Activated naive CD8-positive, alpha-beta T cell treated with anti-CD3 and anti-CD28 coated beads for 36 hours (primary cell): ENCODE results near the gene MITF. TPM values are rescaled to one million over a fixed set of nuclear protein-coding genes. Genes with fewer than 3 reads are reported as not detected.
"Not testable (repeated sequence)": the region's sequence is repeated elsewhere in the genome, so short reads cannot be mapped to it uniquely, and the experiment has no call there.

Source experiments
- DNase-seq: peaks from one replicate; pipeline ENCODE4 v3.0.0; 2021
- H3K27ac Mint-ChIP-seq: one replicate; pipeline ENCODE4 v1.8.0; 2022; ENCODE audit warnings: mild to moderate bottlenecking, moderate library complexity, mixed read lengths
- H3K27me3 Mint-ChIP-seq: one replicate; pipeline ENCODE4 v1.8.0; 2022; ENCODE audit warnings: mild to moderate bottlenecking, mixed read lengths
- H3K36me3 Mint-ChIP-seq: one replicate; pipeline ENCODE4 v1.8.0; 2021; ENCODE audit warnings: mild to moderate bottlenecking, mixed read lengths
- H3K4me1 Mint-ChIP-seq: one replicate; pipeline ENCODE4 v1.8.0; 2021; ENCODE audit warnings: mixed read lengths
- H3K4me3 Mint-ChIP-seq: one replicate; pipeline ENCODE4 v1.8.0; 2022; ENCODE audit warnings: mild to moderate bottlenecking, moderate library complexity, mixed read lengths
- H3K9me3 Mint-ChIP-seq: one replicate; pipeline ENCODE4 v1.8.0; 2022; ENCODE audit warnings: mixed read lengths
- total RNA-seq, 2 experiments: library from RNA; stranded (reverse); gene quantifications; one replicate each; pipeline ENCODE4 v1.2.3, GENCODE V29; 2021

MITF gene
- total RNA-seq, 2 experiments from 2014 or later = 0.06 to 0.25 TPM

- H3K4me1 Mint-ChIP-seq = no peaks in the 10 kb centered on the region
- H3K36me3 Mint-ChIP-seq = no peaks in the 10 kb centered on the region
- peaks cover 9% of the 10 kb centered on the region for H3K27me3 Mint-ChIP-seq
- H3K27ac Mint-ChIP-seq = no peak overlapping the region
- H3K9me3 Mint-ChIP-seq = no peaks in the 10 kb centered on the region
- DNase-seq = no peak
- H3K4me3 Mint-ChIP-seq = no peak overlapping the region
Observed at GRCh38 chr3:69781593-69781992, 42.3 kb downstream of the MITF start.

GRCh38 chr3:69784954-69785514 lies 45.8 kb downstream of the MITF start:
- no peak for DNase-seq
- peaks cover 4% of the 10 kb centered on the region for H3K9me3 Mint-ChIP-seq
- no peak overlapping the region for H3K4me3 Mint-ChIP-seq
- peaks cover 9% of the 10 kb centered on the region for H3K27me3 Mint-ChIP-seq
- H3K4me1 Mint-ChIP-seq = no peaks in the 10 kb centered on the region
- no peaks in the 10 kb centered on the region for H3K36me3 Mint-ChIP-seq
- H3K27ac Mint-ChIP-seq = no peak overlapping the region

DNA sequence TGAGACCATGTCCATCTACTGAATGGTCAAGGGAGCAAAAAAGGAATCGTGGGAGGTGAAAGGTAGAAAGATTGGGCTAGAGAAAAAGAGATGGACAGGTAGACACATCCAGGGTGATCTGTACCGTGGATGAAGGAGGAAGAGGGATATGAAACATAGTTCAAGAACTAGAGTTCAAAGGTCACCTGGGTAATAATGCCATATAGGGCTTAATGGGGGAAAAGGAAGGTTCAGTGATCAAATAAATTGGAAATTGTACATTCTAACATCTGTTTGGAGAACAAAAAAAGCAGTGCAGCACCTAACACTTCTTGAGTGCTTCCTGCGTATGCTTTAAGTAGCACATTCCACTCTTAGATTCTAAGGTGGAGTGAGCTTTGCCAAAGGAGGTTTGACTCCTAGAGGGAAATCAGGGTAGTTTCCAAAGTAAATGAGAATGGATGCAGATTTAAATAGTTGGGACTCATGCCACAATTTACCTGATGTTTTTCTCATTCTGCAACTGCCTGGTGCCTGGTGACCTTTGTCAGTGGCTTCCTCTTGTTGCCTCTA lies 46.6 kb downstream of the MITF start:
- Mint-ChIP-seq H3K4me1 (no peaks in the 10 kb centered on the region), H3K27me3 (peaks cover 9% of the 10 kb centered on the region), H3K4me3 (no peak overlapping the region), H3K9me3 (peaks cover 4% of the 10 kb centered on the region), H3K27ac (no peak overlapping the region), H3K36me3 (no peaks in the 10 kb centered on the region)
- no peak for DNase-seq

DNA sequence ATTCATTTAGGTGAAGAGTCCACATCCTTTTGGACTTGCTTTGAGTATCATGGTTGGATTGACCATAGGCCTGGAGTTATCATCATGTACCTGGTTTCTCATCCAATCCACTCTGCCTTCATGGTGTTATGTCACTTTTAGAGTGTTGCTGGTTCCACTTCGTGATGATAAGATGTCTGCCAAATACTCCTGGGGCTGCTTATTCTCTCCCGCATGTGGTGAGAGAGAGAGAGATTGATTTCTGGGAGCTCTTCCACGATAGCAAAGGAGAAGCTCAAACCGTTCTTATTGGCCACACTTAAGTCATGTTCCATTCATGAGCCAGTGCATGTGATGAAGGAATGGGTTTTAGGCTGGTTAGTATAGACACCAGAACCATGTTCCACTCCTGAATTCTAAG lies 47.6 kb downstream of the MITF start:
- Mint-ChIP-seq H3K9me3 (peaks cover 4% of the 10 kb centered on the region), H3K27me3 (peaks cover 9% of the 10 kb centered on the region), H3K4me1 (no peaks in the 10 kb centered on the region), H3K4me3 (no peak overlapping the region), H3K36me3 (no peaks in the 10 kb centered on the region), H3K27ac (no peak overlapping the region)
- DNase-seq = no peak

DNA sequence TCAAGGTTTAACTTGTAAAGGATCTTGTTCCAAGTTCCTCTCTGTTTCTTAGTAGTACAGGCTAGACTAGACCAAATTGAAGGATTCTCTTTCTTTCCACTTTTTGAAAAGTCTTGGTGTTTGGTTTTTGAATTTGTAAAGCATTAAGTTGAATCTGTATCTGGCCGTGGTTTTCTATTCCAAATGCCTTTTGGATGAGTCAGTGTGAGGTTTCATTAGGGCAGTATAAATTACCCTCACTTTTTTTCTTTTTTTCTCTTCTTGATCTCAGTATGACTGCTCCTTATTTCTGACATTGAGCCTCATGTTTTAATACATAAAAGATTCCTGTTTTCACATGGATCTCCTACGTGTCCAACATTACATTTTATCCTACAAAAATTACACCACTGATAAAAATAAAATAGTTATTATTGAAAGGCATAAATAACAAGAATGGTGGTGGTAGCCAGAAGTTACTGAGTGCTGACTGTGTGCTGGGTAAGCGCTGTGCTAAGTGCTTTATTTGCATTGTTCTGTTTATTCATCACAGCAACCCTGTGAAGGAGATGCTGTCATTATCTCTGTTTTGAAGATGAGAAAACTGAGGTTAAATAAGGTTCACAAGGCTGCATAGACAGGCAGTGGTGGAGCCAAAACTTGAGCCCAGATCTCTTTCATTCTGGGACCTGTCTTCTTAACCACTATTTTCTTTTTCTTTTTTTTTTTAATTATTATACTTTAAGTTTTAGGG lies 48.3 kb downstream of the MITF start:
- H3K27me3 Mint-ChIP-seq = peaks cover 9% of the 10 kb centered on the region
- no peaks in the 10 kb centered on the region for H3K4me1 Mint-ChIP-seq
- peaks cover 4% of the 10 kb centered on the region for H3K9me3 Mint-ChIP-seq

DNA sequence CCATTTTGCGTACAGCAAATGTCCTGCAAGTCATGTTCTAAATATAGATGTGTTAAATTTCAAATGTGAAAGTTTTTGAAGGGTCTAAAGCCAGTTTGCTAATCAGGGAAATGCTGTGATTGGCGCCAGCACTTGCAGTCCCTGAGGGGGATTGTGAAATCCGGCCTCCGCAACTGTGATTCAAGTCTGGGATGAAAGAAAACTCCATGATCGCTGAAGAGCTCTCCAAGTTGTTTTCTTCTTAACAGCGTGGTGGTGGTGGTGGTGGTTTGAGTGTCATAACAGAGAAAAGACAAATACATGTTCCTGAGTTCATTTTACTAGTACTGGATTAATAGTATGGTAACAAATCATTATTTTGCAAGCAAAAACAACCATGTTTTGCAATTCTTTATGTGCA lies 51.8 kb downstream of the MITF start:
- peaks cover 4% of the 10 kb centered on the region for H3K9me3 Mint-ChIP-seq
- no peaks in the 10 kb centered on the region for H3K4me1 Mint-ChIP-seq
- H3K36me3 Mint-ChIP-seq = no peaks in the 10 kb centered on the region
- no peak overlapping the region for H3K4me3 Mint-ChIP-seq
- H3K27me3 Mint-ChIP-seq = peaks cover 4% of the 10 kb centered on the region
- no peak for DNase-seq
- H3K27ac Mint-ChIP-seq = no peak overlapping the region

More for the DNA sequence above, 48.3 kb downstream of the MITF start:
- no peak overlapping the region for H3K27ac Mint-ChIP-seq
- H3K36me3 Mint-ChIP-seq = no peaks in the 10 kb centered on the region
- no peak overlapping the region for H3K4me3 Mint-ChIP-seq
- no peak for DNase-seq

- Mint-ChIP-seq H3K4me1 (no peaks in the 10 kb centered on the region), H3K4me3 (no peak overlapping the region), H3K27me3 (peaks cover 4% of the 10 kb centered on the region), H3K27ac (no peak overlapping the region), H3K9me3 (peaks cover 4% of the 10 kb centered on the region), H3K36me3 (no peaks in the 10 kb centered on the region)
- DNase-seq = no peak
Observed at GRCh38 chr3:69791919-69792399, 52.7 kb downstream of the MITF start.

- H3K36me3 Mint-ChIP-seq, H3K4me1 Mint-ChIP-seq, H3K4me3 Mint-ChIP-seq, H3K27me3 Mint-ChIP-seq, DNase-seq, H3K9me3 Mint-ChIP-seq, H3K27ac Mint-ChIP-seq: not testable (repeated sequence)
Observed at GRCh38 chr3:69796126-69796525, 56.9 kb downstream of the MITF start.

GRCh38 chr3:69803681-69804270 lies 64.5 kb downstream of the MITF start:
- H3K27ac Mint-ChIP-seq = no peak overlapping the region
- DNase-seq = no peak
- H3K36me3 Mint-ChIP-seq = no peaks in the 10 kb centered on the region
- no peaks in the 10 kb centered on the region for H3K27me3 Mint-ChIP-seq
- H3K4me1 Mint-ChIP-seq = no peaks in the 10 kb centered on the region
- H3K9me3 Mint-ChIP-seq = no peaks in the 10 kb centered on the region
- H3K4me3 Mint-ChIP-seq = no peak overlapping the region

- H3K4me3 Mint-ChIP-seq = no peak overlapping the region
- H3K36me3 Mint-ChIP-seq = no peaks in the 10 kb centered on the region
- DNase-seq = no peak
- H3K27ac Mint-ChIP-seq = no peak overlapping the region
- H3K9me3 Mint-ChIP-seq = no peaks in the 10 kb centered on the region
- H3K27me3 Mint-ChIP-seq = no peaks in the 10 kb centered on the region
- no peaks in the 10 kb centered on the region for H3K4me1 Mint-ChIP-seq
Observed at GRCh38 chr3:69805491-69805890, 66.2 kb downstream of the MITF start.

DNA sequence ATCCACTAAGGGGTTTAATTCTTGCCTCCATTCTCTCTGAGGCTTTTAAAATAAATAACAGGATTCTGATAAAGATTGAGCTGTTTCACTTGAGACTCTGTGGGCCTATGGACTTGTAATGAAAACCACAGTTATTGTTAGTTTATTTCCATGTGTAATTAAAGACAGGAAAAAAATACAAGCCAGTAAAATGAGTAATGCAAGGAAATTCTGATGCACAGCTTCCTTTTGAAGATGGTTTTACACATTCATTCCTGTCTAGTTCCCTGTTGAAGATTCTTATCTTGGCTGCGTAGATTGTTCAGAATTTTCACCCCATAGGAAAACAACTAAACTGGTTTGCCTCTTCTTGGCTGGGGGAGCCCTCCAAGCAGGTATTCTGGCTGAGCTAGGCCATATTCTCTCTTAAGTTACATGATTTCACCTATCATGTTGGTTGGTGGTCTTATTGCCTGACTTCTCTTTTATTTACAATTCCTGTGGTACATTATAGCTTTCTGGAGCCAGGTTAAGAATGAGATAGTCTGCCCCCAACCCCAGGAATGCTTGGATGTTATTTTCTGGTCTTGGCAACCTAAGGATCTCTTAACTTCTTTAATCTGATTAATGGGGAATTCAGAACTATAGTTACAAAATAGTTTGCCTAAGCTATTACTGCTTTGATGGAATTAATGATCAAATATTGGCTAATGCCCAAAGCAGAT lies 67.6 kb downstream of the MITF start:
- Mint-ChIP-seq H3K36me3 (no peaks in the 10 kb centered on the region), H3K4me3 (no peak overlapping the region), H3K4me1 (no peaks in the 10 kb centered on the region), H3K27me3 (no peaks in the 10 kb centered on the region), H3K27ac (no peak overlapping the region), H3K9me3 (no peaks in the 10 kb centered on the region)
- no peak for DNase-seq

DNA sequence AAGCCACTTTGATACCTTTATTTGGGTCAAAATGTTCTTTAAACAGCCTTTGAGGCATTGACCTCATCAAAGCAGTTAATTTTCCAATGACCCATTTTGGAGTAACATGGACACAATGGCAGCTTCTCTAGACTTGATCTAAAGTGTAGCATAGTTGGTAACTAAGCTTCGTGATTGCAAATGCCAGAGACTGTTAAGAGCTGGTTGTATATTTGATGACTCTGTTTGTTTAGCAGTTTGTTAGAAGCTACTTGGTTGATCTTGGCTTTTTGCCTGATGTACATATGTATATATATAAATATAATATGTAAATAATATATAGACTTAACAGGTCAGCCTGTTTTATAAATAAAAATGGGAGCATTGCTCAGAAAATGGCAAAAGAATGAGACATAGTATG lies 68.4 kb downstream of the MITF start:
- no peaks in the 10 kb centered on the region for H3K27me3 Mint-ChIP-seq
- no peak overlapping the region for H3K27ac Mint-ChIP-seq
- no peak for DNase-seq
- H3K9me3 Mint-ChIP-seq = no peaks in the 10 kb centered on the region
- no peaks in the 10 kb centered on the region for H3K4me1 Mint-ChIP-seq
- no peak overlapping the region for H3K4me3 Mint-ChIP-seq
- H3K36me3 Mint-ChIP-seq = no peaks in the 10 kb centered on the region

GRCh38 chr3:69809076-69809835 lies 70.0 kb downstream of the MITF start:
- no peaks in the 10 kb centered on the region for H3K4me1 Mint-ChIP-seq

DNA sequence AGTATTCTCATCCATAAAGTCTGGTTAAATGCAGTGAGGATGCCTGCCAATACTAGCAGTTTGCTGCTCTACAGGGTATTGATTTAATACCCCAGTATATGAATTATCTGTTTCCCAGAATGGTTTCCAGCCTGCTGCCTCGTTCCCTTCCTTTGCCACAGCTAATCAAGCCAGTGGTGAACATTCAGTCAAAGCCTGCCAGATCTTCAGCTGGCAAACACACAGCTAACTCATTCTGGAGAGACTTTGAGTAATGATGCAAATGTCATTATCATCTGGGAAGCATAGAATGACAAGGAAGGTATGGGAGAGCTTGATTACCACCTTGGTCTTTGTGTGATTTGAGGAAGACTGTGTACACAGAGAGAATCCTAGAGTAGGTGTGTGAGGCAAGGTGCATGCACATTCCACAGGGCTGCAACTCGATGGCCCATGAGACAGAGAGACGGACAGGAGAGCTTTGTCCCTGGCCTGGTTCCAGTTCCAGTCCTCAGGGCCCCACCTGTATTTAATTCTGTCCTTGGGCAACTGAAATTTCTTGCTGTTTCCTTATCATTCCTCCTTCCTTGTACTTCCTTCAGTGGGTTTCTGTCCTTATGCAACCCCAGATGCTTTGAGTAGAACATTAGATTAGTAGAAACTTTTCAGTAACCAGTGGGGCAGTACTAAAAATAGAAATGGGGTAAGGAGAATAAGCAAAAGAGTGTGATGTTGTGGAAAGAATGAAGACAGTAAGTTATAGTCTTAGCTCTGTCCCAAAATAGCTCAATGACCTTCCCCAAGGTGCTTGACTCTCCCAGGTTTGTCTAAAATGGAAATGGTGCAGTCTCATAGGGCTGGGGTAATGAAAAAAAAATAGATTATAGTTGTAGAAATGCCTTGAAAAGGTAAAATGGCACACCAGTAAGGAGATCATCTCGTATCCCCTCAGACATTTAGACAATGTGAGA lies 72.5 kb downstream of the MITF start:
- H3K36me3 Mint-ChIP-seq = no peaks in the 10 kb centered on the region
- H3K4me1 Mint-ChIP-seq = no peaks in the 10 kb centered on the region
- H3K9me3 Mint-ChIP-seq = no peaks in the 10 kb centered on the region
- no peaks in the 10 kb centered on the region for H3K27me3 Mint-ChIP-seq
- H3K27ac Mint-ChIP-seq = no peak overlapping the region
- no peak overlapping the region for H3K4me3 Mint-ChIP-seq
- DNase-seq = no peak

More at GRCh38 chr3:69809076-69809835, 70.0 kb downstream of the MITF start:
- H3K9me3 Mint-ChIP-seq = no peaks in the 10 kb centered on the region
- DNase-seq = no peak
- H3K4me3 Mint-ChIP-seq = no peak overlapping the region
- no peaks in the 10 kb centered on the region for H3K27me3 Mint-ChIP-seq
- H3K27ac Mint-ChIP-seq = no peak overlapping the region
- H3K36me3 Mint-ChIP-seq = no peaks in the 10 kb centered on the region
